ENCODE results near the gene SP9.
"Not testable (repeated sequence)": the region's sequence is repeated elsewhere in the genome, so short reads cannot be mapped to it uniquely, and the experiment has no call there.

The SP9 gene

DNA sequence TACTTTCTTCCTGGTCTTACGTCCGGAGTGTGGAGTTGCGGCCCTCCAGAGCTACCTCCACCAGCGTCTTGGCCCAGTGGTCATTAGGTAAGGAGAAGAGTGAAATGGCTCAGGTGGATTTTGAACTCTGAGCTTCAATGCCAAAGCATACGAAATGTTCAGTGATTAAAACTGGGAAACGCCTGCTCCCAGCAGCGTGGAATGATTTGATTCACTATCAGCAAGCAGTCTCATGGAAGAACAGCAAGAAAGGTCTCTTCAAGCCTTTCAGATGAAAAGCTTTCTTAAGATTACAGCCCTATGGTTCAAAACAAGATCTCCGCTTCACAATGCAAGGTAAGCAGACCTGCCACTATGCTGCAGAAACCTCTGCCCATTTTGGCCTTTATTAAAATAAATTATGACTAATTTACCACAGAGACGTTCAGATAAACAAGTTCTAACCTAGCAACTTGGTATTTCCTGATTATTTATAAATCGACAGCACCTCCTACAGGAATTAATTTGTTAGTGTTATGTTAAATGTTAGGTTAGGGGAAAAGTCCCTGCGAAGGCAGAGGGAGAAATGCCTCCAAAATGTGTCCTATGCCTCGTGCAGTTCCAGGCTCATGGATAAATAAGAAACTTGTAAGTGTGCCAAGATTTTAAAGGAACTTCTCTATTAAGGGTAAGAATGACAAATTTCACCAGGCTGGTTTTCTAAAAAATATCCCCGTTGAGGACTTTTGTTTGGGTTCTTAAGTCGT lies 10.1 kb downstream of the SP9 start:
- DNase-seq: peak in 1 of 3 experiments; percentile 36

DNA sequence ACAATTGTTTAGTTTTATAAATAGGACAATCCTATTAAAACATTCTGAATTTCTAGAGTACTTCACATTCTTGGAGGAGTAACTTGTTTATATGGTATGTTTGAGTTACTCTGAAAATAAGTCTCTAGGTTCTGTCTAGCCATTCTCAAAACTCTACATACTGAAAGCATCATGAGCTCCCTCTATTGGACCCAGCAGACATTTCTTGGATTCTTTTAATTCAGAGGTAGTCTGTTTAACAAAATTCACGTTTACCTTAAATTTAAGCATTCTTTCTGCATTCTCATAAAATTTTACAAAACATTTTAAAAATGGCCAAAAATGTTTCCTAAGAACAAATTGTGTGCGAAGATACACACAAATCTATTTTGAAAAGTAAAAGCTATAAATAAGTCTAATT lies 15.3 kb downstream of the SP9 start:
- peak in 1 of 3 experiments; percentile 1 for DNase-seq

DNA sequence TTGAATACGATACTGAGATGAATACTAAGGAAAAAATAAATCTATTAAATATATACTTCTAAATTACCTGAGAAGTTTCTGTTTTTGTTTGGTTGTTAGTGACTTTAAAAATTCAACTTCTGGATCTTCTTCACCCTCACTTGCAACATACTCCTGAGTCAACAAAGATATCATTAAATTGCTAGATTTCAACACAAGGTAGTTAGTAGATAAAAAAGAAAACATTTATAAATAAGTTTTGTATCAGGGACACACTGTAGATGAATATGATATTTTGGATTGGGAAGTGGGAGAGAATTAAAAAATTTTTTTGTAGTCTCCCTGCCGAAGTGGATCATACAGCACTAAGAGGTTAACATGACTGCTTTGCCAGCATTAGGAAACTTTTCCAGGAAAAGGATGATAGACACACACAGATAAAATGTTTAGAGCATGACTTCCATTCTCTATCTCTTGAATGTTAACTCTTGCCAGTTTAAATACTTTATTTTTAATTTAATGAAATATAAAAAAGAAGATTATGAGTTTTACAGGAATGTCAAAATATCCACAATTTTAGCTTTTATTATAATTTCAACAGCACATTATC lies 15.9 kb downstream of the SP9 start:
- no peak for DNase-seq

DNA sequence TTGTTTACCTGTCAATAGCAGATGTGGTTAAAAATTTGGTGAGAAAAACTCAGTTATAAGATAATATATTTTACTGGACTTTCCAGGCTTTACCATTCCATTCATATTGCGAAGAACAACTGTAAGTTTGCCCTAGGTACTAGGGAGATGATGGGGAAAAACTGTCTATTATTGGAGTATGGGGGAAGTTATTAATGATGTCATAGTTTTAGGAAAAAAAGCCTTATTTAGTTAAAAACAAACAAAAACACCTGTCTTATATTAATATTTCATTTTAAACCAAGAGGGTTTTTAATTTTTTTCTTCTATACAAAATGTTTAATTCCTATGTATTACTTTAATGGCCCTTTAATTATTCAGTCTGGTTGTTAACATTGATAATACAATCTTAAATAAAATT lies 18.2 kb downstream of the SP9 start:
- DNase-seq: no peak

DNA sequence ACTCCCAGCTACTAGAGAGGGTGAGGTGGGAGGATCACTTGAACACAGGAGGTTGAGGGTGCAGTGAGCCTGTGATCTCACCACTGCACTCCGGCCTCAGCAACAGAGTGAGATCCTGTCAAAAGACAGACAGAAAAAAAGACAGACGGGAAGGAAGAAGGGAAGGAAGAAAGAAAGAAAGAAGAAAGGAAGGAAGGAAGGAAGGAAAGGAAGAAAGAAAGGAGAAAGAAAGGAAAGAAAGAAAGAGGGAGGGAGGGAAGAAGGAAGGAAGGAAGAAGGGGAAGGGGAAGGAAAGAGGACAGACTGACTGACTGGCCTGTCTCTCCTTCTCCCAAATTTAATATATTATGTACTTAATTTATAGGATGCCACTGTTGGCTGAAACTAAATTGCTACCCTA lies 21.6 kb downstream of the SP9 start:
- DNase-seq: no peak

DNA sequence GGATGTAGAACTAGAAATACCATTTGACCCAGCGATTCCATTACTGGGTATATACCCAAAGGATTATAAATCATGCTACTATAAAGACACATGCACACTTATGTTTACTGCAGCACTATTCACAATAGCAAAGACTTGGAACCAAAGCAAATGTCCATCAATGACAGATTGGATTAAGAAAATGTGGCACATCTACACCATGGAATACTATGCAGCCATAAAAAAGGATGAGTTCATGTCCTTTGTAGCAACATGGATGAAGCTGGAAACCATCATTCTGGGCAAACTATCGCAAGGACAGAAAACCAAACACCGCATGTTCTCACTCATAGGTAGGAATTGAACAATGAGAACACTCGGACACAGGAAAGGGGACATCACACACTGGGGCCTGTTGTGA lies 24.9 kb downstream of the SP9 start:
- not testable (repeated sequence) for DNase-seq

DNA sequence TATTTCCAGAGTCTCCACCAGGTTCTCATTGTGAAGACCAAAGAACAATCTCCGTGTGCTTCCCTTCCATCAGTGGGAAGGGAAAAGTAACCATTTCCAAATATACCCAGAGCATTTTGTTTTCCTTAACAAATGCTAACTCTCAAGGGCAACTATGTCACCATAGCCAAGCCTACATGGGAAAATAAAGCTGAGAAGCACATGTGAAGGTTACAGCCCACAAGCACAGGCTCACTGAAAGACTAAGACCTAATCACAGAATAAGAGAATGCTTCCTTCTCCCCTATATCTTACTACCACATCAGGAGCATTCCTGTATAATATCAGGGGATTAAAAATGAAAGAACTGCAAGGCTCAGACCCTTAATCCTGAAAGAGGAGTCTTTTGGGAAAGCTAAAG lies 28.2 kb downstream of the SP9 start:
- DNase-seq: no peak

DNA sequence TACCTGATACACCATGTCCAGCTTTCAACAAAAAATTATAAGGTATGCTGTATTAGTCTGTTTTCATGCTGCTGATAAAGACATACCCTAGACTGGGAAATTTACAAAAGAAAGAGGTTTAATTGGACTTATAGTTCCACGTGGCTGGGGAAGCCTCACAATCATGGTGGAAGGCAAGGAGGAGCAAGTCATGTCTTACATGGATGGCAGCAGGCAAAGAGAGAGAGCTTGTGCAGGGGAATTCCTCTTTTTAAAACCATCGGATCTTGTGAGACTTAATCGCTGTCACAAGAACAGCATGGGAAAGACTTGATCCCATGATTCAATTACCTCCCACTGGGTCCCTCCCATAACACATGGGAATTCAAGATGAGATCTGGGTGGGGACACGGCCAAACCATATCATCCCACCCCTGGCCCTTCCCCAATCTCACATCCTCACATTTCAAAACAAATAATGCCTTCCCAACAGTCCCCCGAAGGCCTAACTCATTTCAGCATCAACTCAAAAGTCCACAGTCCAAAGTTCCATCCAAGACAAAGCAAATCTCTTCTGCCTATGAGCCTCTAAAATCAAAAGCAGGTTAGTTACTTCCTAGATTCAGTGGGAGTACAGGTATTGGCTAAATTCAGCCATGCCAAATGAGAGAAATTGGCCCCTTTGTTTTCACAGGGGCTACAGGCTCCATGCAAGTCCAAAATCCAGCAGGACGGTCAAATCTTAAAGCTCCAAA lies 28.9 kb downstream of the SP9 start:
- DNase-seq: not testable (repeated sequence)

DNA sequence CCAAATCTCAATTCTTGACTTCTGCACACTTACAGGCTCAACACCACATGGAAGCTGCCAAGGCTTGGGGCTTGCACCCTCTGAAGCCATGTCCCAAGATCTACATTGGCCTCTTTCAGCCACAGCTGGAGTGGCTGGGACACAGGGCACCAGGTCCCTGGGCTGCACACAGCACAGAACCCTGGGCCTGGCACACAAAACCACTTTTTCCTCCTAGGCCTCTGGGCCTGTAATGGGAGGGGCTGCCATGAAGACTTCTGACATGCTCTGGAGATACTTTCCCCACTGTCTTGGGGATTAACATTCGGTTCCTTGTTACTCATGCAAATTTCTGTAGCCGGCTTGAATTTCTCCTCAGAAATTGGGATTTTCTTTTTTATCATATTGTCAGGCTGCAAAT lies 29.9 kb downstream of the SP9 start:
- DNase-seq: no peak

DNA sequence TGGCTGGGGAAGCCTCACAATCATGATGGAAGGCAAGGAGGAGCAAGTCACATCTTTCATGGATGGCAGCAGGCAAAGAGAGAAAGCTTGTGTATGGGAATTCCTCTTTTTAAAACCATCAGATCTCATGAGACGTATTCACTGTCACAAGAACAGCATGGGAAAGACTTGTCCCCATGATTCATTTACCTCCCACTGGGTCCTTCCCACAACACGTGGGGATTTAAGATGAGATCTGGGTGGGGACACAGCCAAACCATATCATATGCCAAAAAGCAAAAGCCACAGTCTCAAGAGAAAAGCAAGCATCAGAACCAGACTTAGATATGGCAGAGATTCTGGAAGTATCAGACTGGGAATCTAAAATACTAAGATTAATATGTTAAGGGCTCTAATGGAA lies 30.8 kb downstream of the SP9 start:
- no peak for DNase-seq

DNA sequence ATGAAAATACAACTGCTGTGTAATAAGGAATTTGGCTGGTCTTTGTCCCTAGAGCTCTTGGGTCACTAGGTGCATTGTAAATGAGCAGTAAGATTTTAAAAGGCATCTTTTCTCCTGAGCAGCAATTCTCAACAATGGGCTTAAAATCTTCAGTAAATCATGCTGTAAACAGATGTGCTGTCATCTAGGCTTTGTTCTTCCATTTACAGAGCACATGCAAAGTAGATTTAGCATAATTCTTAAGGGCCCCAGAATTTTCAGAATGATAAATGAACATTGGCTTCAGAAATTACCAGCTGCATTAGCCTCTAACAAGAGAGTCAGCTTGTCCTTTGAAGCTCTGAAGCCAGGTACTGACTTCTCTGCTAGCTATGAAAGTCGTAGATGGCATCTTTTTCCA lies 33.9 kb downstream of the SP9 start:
- no peak for DNase-seq

DNA sequence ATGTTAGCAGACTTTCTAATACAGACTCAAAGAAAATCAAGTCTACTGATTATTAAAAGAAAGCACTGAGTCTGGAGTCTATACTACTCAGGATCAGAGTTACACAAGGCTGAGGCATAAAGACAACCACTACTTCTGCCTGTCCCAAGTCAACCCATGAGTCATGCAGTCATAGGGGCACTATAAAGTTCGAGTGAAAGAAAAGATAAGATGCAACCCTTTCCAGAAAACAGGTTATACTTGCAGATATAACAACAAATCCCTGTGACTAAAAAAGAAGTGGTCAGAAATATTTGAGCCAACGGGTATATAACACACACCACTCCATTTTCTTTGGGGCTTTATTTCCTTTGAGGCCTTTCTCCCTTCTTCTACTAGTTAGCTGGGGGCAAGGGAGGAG lies 42.2 kb downstream of the SP9 start:
- no peak for DNase-seq

DNA sequence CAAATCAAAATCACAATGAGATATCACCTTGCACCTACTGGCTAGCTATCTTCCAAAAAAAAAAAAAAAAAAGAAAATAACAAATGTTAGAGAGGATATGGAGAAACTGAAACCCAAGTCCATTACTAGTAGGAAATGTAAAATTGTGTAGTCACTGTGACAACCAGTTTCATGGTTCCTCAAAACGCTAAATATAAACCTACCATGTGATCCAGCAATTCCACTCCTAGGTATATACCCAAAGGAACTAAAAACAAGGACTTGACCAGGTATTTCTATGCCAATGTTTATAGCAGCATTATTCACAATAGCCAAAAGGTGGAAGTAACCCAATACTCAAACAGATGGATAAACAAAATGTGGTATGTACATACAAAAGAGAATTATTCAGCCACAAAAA lies 49.0 kb downstream of the SP9 start:
- DNase-seq: no peak

DNA sequence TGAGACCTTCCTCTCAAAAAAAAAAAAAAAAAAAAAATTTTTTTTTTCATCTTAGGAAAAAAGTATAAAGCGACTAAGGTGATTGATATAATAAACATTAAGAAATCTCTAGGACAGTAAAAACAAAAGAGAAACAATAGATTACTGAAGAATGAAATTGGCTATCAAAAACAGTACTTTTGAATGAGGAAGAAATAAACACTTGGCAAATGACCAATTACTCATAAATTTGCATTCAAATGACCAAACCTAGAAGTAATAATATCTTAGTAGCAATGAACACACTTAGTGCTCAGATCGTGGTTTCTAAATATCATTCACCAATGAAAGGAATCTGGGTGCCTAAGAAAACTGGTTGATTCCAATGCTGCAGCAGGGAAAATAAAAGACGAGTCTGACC lies 50.4 kb downstream of the SP9 start:
- DNase-seq: no peak
